Right lobe of liver (tissue), 4 donors: ENCODE measurements around the gene AOC2.

Experiments used
- CTCF ChIP-seq, 4 donors: fragments of 200-600 bp in 3 of 4; fragments of 450-650 bp in 1 of 4; IDR thresholded peaks; one replicate each; pipeline versions ENCODE4 v1.5.1 to v1.8.0; 2016 to 2022; ENCODE audit warnings: antibody characterized with exemption in 4 of 4, mild to moderate bottlenecking in 2 of 4
- POLR2A ChIP-seq: fragments of 450-650 bp; IDR thresholded peaks from one replicate; pipeline ENCODE4 v1.6.1; 2017; ENCODE audit warnings: antibody characterized with exemption, mild to moderate bottlenecking
- donor health status: DM: no; HTN: no; CAD: no.
- donor health status: DM: no; HTN: no; CAD: no.
- donor health status: DM: no; HTN: yes; CAD: no.

DNA sequence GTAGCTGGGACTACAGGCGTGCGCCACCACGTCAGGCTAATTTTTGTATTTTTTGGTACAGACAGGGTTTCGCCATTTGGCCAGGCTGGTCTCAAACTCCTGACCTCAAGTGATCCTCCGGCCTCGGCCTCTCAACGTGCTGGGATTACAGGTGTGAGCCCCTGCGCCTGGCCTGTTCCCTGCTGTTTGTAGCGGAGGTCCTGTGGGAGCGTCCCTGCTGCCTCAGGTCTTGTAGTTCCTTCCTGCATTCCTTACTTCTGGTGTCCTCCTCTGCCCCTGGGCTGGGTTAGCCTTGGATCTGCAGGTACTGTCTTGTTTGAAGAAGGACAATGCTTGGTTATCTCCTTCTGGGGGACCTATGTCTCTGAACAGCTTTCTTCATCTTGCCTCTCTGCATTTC is 32.7 kb downstream of the AOC2 start:
- no peak for TF ChIP-seq CTCF (IDR thresholded peaks at IDR 0.05)
- no peak for TF ChIP-seq POLR2A
